HG03571 (cell line): ENCODE results near the gene ADARB2.

ENCODE experiments used
- ATAC-seq: cut with Tn5 transposase; IDR thresholded peaks from one replicate; pipeline ENCODE4 v1.9.1; 2021; ENCODE audit not compliant: unreplicated experiment

The ADARB2 gene

DNA sequence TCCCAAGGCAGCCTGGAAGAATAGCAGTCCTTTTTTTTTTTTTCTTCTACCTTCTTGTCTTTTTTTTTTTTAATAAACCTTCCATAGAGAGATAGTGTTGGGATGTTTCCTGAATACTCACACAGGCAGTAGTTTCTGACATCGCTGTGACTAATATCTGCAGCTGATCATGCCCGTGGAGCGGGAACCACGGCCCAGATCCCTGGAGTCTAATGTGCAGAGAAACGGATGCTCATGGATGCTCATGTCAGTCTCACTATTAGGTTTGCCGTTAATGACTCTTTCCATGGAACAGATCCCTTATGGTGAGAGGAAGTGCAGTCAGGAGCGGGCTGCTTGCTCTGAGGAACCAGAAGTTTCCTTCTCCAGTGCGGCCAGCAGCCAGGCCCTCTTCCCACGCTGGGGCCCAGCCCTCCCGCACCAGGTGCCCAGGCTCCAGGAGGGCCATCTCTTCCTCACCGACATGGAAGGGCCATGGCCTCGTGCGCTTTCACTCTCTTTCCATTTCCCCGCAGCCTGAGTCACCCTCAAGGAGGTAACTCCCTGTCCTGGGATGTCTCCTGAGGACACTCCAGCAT is 548.7 kb downstream of the ADARB2 start:
- no peak for ATAC-seq

DNA sequence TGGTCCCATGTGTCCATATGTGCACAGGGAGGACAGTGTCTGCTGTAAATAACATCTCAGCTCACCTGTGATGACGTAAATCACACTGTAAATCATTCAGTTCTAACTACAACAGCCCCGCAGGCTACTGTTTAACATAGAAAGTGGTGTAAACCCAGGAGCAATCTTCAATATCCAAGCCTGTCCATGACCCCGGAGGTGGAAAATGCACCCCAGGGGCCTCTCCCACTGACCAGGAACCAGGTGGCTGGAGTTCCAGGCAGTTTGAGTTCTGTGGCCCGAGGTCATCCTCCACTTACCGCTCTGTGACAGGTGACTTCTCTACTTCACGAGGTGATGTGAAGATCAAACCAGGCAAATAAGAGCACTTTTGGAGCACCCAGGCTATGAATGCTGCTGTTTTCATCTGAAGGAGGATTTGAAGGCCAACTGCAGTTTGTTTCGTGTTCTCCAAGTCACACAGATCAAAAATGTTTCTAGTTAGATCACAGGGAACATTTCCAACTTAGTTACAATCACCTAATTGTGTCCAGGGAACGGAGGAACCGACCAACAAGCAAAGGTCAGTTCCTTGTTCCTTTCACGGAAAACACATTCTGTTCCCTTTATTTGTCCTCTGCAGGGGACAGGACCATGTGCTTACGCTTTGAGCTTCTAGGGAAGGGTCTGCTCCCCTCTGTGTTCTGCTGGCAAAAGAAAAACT is 549.3 kb downstream of the ADARB2 start:
- no peak for ATAC-seq

DNA sequence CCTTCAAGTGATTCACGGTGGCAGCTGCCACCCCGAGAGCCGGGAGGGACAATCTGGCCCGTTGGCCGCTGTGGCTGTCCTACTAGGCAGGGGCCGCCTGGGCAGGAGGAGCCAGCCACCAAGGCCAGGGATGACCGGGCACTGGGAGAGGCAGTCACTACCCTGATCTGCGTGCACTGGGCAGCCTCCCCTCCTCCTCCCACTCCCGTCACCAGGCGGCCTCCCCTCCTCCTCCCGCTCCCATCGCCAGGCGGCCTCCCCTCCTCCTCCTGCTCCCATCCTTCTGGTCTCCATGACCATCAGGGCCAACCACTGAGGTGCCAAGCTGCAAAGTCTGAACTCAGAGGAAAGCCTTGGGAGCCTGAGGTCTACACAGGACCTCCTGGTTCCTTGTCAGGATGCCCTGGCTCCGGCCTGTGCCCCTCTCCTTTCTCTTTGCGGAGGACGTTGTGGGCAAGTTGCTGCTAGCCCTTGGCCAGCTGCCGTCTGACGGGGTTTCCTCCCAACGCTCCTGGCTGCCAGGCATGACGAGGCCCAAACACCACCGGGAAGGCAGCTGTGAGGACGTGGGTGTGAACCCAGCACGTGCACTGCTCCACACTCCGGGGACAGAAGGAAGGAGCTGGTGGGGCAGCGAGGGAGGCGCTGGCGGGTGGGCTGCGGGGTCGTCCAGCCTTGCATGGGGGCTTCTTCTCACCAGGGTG is 550.0 kb downstream of the ADARB2 start:
- no peak for ATAC-seq

DNA sequence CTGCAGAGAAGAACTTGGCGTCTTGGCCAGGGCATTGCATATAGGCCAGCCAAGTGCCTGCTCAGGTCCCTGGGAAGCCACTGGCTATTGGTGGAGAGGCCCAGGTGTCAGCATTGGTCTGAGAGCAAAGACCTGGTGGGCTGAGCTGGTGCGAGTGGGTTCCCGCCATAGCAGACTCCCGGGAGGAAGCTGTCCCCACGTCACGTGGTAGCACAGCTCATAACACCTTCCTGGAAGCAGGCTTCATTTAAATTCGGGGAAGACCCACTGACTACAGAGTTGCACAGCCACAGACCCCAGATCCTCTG is 550.7 kb downstream of the ADARB2 start:
- ATAC-seq, result no peak

GRCh38 chr10:1185911-1186682 is 551.2 kb downstream of the ADARB2 start:
- no peak for ATAC-seq

- ATAC-seq, result no peak
Observed at GRCh38 chr10:1184541-1185430, 552.5 kb downstream of the ADARB2 start.

- ATAC-seq, result no peak
Observed at GRCh38 chr10:1183701-1184100, 553.6 kb downstream of the ADARB2 start.

GRCh38 chr10:1183033-1183396 is 554.3 kb downstream of the ADARB2 start:
- no peak for ATAC-seq

DNA sequence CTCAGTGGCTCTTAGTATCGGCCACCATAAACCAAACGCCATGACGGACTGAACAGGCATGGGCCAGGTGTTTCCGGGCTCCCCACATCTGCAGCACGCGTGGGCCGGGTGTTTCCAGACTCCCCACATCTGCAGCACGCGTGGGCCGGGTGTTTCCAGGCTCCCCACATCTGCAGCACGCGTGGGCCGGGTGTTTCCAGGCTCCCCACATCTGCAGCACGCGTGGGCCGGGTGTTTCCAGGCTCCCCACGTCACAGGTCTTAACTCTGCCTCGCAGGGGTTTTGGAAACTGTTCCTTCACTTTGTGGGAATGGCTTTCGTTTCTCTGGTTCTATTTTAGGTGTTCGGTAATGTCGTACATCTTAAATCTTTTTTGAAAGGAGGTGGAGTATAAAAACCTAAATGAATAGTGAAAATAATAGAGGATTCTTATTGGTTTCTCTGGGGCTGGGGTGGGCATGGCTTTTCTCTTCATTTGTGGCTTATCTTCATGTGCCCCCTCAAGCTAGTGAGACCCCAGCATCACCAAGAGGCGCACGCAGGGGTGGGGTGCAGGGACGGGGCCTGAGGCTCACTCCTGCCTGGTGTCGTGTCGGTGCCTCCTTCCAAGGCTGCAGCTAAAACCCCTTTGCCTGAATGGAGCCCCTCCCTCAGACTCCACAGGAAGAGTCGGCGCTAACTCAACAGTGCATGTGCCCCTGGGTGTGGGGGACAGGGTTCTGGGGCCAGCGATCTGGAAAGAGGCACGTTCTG is 554.9 kb downstream of the ADARB2 start:
- no peak for ATAC-seq

DNA sequence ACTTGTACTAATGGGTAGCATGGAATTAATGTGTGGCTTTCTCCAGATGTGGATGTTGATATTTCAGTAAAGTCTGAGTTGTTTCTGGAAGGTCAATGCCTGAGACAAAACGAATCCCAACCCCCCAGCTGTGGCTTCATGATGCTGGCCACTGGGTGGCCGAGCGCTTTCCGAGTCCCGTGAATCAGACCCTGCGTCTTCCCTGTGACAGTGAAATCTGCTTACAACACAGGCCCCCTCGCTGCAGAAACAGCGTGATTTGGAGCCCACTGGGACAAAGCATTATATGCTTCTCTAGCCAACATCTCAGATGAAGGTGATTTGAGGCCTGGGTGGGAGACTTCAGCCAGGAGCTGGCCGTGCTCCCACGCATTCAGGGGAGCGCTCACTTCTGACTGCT is 556.5 kb downstream of the ADARB2 start:
- ATAC-seq, result no peak

- no peak for ATAC-seq
Observed at GRCh38 chr10:1180071-1180730, 557.1 kb downstream of the ADARB2 start.

GRCh38 chr10:1179346-1180070 is 557.8 kb downstream of the ADARB2 start:
- ATAC-seq, result no peak

DNA sequence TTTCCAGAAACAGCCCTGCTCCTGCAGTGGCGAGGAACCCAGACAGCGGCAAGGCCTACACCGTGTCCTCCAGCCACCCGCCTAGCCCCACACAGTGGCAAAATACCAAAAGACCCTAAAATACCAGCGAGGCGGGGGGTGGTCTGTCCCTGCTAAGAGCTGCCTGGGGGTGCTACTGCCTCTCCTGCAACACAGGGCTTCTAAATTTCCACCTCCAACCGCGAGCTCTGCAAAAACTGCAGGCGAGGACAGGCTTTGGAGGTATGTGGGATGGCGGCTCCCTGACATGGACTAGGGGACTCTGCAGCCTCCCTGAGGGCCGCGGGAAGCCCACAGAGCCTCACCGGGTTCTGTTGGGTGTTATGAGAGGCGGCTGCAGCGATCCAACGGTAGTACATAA is 558.8 kb downstream of the ADARB2 start:
- no peak for ATAC-seq

DNA sequence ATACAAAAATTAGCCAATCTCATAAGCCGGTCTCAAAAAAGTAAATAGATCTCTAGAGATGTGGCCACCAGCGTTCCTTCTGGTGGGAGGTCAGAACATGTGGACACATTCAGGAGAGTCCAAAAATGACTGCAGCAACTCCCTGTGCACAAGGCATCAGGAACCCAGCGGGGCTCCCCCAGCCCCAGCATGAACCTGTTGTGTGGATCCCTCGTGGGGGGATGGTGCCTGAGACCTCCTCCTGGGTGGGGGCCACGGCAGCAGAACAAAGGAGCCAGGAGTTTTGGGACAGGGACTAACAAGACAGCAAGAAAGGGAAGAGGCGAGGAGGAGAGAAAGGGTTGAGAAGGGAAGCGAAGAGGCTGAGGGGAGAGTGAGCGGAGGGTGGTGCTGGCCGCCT is 559.4 kb downstream of the ADARB2 start:
- no peak for ATAC-seq

DNA sequence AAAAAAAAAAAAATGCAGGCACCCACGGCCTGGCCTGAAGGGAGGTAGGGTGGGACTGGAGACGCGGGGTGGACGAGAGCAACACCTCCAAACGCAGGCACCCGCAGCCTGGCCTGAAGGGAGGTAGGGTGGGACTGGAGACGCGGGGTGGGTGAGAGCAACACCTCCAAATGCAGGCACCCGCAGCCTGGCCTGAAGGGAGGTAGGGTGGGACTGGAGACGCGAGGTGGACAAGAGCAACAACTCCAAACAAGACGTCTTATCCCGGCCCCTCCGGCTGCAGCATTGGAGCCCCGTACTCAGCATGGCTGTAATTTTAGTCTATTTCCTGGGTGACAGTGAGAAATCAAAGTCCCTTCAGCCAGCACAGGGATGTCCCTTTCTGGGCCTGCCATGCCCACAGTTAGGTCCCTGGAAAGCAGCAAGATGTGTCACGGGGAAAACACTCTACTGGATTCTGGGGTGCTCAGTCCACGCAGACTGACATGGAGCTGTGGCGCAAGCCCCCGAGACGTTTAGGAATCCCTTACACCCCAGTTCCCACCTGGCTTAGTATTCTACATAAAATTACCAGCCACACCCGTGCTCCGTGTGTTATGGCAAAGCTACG is 561.3 kb downstream of the ADARB2 start:
- no peak for ATAC-seq

GRCh38 chr10:1174022-1174421 is 563.3 kb downstream of the ADARB2 start:
- no peak for ATAC-seq

DNA sequence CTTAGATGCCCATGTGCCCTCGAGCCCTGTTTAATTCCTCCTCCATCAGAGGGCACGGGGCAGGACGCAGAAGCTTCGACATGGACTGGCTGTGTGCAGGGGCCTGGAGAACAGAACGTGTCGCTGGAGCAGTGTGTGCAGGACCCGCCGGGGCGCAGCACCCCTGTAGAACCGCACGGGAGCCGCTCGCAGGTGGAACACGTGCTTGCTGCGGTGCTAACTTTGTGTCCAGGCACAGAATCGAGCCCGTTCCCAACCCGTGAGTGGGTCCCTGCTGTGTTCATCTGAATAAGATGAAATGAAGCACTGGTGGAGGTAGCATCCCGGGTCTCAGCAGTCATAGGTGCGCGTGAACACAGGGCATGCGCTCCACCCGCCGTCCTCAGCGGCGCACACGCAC is 564.2 kb downstream of the ADARB2 start:
- ATAC-seq, result no peak

GRCh38 chr10:1172256-1172984 is 564.9 kb downstream of the ADARB2 start:
- no peak for ATAC-seq
